ENCODE results near the gene OLFML3.
A peak's percentile ranks its signal among the peaks of the same experiment; 100 is the strongest.
"Not testable (repeated sequence)": the region's sequence is repeated elsewhere in the genome, so short reads cannot be mapped to it uniquely, and the experiment has no call there.

OLFML3 gene, protein sequence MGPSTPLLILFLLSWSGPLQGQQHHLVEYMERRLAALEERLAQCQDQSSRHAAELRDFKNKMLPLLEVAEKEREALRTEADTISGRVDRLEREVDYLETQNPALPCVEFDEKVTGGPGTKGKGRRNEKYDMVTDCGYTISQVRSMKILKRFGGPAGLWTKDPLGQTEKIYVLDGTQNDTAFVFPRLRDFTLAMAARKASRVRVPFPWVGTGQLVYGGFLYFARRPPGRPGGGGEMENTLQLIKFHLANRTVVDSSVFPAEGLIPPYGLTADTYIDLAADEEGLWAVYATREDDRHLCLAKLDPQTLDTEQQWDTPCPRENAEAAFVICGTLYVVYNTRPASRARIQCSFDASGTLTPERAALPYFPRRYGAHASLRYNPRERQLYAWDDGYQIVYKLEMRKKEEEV

DNA sequence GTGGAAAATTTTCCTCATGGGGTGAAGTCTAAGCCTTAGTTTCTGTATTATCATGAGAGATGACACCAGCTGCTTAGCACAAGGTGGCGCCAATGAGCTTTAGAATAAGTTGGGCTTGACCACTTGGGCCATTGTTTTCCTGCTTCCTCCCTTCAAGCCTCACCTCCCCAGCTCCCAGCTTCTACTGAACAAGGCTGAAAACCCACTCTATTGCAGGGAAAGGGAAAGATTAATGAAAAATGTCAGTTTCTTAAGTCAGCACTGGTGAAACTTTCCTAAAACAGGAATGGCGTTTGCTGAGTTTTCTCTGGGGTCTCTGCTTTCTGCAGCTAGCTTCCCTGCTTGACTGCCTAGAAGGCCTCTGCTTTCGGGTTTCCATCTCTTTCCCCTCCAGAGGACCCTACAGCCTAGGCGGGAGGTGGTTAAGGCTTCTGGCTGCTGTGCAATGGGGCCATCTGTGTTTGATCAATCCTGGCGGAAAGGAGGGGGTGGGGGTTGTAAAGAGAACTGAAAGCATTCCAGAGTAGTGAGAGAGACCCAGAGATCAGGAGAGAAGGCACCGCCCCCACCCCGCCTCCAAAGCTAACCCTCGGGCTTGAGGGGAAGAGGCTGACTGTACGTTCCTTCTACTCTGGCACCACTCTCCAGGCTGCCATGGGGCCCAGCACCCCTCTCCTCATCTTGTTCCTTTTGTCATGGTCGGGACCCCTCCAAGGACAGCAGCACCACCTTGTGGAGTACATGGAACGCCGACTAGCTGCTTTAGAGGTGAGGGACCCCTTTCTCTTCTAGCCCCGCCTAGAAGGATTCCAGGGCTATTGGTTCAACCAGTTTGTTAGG is at the start of gene OLFML3:
TSS of gene OLFML3 (plus strand) at position 612 of the 840 bp plus-strand sequence. CDS start at position 655, 43 bp downstream.
- DNase-seq: peak; percentile 92

DNA sequence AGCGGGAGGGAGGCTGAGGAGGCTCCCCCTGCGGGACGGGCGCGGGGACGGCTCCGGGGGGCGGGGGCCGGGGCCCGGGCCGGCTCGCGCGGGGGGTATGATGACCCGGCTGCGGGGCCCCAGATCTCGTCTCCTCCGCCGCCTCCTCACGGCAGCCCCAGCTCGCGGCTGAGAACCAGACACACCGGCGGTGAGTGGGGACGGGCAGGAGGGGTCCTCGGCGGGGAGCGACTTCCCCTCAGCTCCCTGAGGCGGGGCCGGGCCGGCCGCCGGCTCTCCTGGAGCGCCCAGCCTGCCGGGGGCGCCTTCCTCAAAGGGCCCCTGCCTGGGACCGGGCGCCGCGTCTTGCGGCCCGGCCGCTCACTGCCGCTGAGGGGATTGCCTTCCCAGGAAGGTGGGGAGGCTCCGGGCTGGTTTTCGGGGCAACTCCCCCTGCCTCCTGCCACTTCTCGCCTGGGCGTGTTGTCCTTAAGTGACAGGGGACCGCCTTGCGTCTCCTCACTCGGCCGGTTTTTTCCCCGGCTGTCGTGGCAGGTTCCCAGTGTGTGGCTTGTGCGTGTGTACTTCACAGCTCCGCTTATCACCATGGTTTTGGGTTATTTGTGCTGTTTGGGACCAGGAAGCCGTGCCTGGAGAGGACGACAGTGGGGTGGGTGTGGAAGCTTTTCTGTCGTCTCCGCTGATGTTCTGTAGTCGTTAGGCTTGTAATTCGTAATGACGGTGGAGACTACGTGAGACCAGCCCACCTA is 49.4 kb upstream of the OLFML3 start:
- no peak for DNase-seq

DNA sequence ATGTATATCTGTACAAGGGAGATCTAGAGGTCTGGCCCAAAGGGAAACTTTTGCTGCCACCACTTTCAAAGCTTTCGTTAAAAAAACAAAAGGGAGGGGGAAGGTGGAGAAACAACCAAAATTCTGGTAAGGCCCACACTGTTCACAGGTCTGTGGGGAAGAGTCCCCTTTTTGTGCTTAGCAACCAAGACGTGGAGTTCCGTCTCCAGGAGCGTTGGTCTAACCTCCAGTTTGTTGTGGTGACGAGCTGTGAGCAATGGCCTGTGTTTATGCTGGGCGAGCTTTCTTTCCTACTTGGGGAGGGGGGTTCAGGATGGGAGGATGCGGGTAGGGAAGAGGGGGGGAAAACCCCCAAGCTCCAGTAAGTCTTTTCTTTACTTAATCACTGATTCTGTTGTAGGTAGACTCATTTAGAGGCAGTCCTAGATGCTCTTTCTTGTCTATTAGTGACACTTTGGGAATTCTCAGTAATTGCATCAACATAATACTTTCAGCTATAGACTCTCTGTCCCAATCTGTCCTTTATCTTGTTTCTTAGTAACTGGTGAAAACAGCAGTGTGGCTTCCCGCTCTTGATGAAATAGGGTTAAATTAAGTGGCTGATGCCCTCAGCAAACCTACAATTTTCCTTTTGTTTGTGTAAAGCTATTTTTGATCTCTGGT is 48.6 kb upstream of the OLFML3 start:
- peak; percentile 49 for DNase-seq

DNA sequence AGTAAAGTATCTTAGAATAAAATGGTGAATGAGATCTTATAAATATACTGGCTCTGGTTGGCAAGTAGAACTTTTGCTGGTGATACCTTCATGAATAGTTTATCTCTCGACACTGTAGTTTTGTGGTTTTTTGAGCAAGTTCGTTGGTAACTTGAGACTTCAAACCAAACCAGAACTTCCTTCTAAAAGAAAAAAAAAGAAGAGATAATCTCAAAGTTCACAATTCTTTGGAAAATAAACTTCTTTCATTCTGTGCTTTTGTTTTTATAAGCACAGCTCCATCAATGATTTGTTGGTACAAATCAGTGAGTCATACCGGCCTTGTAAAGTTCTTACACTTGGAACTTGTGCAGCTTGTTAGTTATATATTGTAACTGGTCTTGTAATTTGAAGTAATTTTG is 47.8 kb upstream of the OLFML3 start:
- no peak for DNase-seq

DNA sequence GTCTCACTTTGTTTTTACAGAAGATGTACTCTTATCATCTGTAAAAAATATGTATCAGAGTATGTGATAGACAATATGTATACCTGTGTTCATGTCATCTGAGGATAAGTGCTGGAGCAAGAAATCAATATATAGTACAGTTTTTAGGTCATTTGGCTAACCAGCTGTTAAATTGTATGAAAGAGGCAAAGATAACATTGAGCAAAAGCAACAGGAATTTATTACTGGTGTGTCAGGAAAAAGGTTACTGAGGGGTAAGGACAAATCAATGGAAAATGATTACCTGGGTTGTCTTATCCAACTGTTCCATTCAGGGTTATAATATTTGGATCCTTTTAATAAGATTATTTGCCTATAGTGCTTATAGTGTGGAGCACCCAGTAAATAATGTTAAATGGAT is 45.3 kb upstream of the OLFML3 start:
- DNase-seq: no peak

DNA sequence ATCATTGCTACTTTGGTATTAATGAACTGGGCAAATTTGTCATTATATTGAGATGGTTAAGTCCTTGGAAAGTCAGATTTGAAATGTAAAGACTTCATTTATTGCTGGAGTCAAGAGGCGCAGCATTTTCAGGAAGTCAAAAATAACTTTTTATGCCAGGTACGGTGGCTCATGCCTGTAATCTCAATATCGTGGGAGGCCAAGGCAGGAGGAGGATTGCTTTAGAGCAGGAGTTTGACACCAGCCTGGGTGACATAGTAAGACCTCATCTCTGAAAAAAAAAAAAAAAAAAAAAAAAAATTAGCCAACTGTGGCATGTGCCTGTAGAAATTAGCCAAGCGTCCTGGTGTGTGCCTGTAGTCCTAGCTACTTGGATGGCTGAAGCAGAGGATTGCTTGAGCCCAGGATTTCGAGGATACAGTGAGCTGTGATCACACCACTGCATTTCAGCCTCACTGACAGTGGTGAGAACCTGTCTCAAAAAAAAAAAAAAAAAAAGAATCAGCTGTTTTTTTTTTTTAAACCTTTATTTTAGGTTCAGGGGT is 44.7 kb upstream of the OLFML3 start:
- no peak for DNase-seq

DNA sequence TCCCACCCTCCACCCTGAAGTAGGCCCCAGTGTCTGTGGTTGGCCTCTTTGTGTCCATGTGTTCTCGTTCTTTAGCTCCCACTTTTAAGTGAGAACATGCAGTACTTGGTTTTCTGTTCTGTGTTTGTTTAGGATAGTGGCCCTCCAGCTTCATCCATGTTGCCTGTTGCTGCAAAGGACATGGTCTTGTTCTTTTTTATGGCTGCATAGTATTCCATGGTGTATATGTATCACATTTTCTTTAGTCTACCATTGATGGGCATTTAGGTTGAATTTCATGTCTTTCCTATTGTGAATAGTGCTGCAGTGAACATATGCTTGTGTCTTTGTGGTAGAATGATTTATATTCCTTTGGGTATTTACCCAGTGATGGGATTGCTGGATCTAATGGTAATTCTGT is 44.1 kb upstream of the OLFML3 start:
- no peak for DNase-seq

DNA sequence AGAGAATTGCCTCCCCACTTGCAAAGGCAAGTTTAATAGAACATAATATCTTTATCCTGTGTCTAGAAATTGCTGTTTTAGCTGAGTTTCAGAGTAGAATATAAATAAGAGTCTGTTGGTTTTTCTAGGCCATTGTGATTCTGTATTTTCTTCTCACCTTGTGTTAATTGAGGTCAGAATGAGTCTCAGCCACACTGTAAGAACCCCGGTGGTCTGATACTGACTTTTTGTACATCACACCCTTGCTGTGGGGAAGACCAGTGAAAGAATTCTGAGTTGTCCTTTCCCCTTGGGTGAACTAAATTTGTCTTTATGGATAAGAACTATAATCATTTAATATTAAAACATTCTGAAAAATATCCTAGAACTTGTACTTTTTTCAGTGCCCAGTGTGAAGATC is 43.3 kb upstream of the OLFML3 start:
- DNase-seq: no peak

DNA sequence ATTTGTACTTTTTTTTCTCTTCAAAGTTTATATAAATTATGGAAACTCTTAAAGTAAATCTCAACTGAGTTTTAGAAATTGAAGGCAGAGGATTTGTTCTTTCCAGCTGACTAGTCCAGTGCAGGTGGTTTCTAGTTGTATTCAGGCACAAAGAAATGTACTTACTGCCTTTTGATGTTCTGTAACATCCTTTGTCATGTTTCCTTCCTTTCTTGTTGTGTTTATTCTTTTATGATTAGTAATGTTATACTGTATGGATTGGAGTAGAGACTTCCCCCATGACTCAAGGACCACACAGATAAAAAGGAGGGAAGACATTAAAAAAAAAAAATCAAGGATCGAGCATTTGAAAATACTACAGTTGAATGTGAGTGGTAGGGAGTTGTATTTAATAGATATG is 42.1 kb upstream of the OLFML3 start:
- no peak for DNase-seq

DNA sequence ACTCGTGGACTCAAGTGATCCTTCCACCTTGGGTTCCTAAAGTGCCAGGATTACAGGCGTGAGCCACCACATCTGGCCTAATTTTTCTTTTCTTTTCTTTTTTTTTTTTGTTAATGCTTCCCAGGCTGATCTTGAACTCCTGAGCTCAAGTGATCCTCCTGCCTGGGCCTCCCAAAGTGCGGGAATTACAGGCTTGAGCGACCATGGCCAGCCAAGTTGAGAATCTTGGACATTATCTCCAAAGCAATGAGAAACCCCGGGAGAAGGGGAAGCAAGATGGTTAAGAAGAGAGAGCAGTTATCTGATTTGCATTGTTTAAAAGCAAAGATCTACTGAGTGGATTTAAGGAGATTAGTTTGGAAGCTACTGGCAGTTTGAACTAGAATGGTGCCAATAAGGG is 41.1 kb upstream of the OLFML3 start:
- DNase-seq: no peak

DNA sequence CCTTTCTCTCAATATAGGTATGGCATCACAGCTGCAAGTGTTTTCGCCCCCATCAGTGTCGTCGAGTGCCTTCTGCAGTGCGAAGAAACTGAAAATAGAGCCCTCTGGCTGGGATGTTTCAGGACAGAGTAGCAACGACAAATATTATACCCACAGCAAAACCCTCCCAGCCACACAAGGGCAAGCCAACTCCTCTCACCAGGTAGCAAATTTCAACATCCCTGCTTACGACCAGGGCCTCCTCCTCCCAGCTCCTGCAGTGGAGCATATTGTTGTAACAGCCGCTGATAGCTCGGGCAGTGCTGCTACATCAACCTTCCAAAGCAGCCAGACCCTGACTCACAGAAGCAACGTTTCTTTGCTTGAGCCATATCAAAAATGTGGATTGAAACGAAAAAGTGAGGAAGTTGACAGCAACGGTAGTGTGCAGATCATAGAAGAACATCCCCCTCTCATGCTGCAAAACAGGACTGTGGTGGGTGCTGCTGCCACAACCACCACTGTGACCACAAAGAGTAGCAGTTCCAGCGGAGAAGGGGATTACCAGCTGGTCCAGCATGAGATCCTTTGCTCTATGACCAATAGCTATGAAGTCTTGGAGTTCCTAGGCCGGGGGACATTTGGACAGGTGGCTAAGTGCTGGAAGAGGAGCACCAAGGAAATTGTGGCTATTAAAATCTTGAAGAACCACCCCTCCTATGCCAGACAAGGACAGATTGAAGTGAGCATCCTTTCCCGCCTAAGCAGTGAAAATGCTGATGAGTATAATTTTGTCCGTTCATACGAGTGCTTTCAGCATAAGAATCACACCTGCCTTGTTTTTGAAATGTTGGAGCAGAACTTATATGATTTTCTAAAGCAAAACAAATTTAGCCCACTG is 38.7 kb upstream of the OLFML3 start:
- DNase-seq: no peak

DNA sequence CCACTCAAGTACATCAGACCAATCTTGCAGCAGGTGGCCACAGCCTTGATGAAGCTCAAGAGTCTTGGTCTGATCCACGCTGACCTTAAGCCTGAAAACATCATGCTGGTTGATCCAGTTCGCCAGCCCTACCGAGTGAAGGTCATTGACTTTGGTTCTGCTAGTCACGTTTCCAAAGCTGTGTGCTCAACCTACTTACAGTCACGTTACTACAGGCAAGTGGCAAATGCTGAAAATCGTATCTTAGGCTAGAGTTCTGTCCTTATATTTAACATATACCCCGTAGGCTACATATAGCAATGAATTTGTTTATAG is 38.1 kb upstream of the OLFML3 start:
- no peak for DNase-seq

DNA sequence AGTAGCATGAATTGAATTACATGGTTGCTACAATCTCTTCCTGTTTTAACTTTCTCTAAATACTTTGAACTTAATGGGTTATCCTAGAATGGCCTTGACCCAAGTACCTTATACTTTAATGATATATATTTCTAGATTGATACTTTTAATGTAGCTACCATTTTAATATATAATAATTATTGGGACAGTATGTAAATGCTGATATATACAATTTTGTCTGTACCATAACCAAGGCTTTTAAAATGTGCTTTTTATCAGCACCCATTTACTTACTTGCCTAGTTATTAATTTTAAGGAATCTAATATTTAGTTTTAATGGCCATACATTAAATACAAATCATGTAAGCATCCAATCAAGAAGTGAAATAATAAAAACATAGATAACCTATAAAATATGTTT is 36.7 kb upstream of the OLFML3 start:
- DNase-seq: no peak

DNA sequence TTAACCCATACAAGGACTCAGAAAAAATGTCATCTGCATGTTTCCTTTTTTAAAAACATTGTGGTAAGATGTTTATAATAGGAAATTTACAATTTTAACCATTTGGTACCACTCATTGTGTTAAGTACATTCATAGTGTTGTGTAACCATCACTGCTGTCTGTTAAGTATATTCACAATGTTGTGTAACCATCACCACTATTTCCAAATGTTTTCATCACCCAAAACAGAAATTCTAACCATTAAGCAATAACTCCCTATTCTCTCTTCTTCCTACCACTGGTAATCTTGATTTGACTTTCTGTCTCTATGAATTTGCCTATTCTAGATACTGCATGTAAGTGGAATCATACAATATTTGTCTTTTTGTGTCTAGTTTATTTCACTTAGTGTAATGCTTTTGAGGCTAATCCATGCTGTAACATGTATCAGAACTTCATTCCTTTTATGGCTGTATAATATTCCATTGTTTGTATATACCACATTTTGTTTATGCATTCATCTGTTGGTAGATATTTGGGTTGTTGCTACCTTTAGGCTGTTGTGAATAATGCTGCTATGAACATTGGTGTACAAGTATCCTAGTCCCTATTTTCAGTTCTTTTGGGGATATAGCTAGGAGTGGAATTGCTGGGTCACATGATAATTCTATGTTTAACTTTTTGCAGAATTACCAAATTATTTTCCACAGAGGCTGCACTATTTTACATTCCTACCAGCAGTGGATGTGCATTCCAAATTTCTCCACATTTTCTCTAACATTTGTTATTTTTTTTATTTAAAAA is 36.1 kb upstream of the OLFML3 start:
- no peak for DNase-seq

DNA sequence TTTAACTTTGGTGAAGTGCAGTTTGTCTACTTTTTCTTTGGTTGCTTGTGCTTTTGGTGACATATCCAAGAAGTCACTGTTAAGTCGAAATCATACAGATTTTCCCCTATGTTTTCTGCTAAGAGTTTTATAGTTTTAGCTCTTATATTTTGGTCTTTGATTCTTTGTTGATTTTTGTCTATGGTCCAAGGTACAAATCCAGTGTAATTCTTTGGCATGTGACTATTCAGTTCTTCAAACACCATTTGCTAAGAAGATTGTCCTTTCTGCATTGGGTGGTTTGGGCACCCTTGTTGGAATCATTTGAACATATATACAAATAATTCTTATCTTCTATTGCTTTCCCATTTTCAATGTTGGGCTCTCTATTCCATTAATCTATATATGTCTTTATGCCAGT is 33.9 kb upstream of the OLFML3 start:
- no peak for DNase-seq

DNA sequence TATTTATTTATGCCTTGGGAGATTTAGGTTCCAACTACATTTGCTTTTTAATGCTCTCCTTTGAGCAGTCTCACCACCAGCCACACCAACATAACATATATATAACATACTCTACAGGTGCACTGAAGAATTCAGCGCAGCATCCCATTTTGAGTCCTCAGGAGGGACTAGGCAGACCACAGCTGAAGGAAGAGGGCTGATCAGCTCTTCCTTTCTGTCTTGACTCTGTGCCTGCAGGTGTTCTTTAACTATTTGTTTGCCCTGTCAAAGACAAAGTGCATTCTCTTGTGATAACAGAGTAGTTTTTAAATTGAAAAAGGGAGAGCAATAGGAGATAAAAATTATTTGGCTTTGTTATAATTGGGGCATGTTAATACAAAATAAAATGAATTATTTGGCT is 33.2 kb upstream of the OLFML3 start:
- no peak for DNase-seq

DNA sequence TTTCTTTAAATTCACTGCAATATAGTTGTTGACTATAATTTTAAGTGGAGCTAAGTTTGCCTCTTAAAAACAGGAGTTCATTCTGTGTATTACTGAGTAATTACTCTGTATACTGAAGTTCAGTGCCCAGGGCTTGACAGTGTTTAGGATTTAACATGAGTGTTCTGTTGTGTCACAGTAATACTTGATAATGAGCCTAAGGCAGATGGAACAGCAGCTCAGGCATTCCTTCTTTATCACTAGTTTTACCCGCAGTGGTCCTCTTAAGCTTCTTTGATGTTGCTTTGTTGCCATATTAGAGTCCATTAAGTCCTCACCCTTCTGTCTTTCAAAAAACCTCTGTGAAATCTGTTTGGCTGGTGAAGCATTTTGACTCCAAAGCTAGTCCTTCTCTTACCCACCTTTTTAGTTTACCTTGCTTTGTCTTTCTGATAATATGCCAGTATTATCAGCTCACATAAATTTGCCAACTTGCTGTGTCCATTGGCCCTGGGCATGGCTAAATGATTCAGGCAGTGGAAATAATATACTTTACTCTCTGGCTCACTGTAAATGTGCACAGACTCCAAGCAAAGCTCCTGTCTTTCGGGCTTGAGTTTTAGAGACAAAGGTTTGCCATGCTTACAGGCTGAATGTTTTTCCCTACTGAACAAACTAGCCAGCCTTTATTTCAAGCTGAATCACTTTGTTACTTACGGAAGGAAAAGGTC is 32.4 kb upstream of the OLFML3 start:
- DNase-seq: no peak

DNA sequence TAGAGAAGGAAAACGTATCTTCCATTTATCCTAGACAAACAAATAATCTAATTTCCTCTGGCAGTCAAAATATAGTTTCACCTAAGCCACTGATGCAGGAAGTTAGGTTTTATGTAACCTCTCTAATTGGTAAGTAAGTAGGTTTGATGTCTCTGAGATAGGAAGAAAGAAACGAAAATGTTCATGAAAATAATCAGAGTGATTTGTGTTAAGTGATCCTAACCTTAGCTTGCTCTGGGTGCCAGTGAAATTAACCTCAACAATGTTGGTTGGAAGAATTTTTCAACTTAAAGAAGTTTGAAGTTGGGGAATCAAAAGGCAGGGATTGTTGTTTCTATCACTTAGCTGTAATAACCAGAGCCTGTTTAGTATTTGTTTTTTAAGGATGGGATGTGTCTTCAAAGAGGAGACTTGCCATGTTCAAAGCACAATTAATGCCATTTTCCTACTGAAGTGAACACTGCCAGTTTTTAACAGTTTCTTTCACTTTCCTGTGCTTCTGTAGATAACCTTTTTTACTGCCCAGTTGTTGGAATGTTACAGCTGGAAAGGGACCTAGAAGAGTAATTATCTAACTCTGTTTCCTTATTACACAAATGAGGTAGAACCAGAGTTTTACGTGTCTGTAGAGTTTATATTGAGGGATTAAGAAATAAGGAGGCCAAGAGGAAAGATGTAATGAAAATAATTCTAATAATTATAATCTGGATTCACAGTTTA is 31.7 kb upstream of the OLFML3 start:
- no peak for DNase-seq

DNA sequence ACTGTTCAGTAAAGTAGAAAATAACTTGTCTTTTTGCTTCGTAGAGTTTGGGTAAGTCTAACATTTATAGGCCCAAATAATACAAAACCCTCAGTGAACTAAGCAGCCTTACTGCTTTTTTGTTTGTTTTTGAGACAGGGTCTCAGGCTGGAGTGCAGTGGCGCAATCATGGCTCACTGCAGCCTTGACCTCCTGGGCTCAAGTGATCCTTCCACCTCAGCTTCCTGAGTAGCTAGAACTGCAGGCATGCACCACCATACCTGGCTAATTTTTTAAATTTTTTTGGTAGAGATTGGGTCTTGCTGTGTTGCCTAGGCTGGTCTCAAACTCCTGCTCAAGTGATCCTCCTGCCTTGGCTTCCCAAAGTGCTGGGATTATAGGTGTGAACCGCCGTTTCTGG is 31.1 kb upstream of the OLFML3 start:
- DNase-seq: not testable (repeated sequence)

DNA sequence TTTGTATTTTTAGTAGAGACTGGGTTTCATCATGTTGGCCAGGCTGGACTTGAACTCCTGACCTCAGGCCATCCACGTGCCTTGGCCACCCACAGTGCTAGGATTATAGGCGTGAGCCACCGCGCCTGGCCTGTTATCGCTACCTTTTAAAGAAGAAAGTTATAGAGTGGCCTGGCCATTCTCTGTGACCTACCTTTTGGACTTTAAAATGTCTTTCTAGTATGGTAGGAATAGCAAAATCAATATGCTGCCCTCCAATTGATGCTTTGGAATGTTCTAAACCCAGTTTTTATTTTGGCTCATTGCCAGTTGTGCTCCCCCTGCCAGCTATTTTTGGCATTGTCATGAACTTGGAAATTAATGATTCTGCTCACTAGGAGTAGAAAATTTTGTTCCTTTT is 30.3 kb upstream of the OLFML3 start:
- no peak for DNase-seq

All from right forelimb (tissue), 1 donor.